ENCODE results near the gene WEE2.
"Not testable (repeated sequence)": the region's sequence is repeated elsewhere in the genome, so short reads cannot be mapped to it uniquely, and the experiment has no call there.

Gene WEE2

DNA sequence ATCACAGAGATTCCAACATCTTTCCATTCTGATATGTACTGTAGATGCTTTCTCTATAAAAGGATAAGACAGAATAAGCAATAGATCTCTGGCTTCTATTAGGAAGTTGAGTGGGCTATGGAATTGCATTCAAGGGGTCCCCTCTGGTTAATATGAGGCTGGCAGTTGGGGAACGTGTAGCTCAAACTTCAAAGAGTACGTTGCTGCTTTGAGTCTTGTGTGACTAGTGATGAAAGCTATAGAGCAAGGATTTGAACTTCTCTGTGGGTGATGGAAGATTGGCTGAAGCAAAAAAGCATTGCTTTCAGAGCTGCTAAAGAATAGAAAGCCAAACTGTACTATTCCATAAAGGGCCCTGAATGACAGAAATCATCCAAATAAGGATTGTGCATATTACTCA, 6.4 kb downstream of the WEE2 start:
- DNase-seq (ENCODE audit: low read depth, low spot score) = no peak

DNA sequence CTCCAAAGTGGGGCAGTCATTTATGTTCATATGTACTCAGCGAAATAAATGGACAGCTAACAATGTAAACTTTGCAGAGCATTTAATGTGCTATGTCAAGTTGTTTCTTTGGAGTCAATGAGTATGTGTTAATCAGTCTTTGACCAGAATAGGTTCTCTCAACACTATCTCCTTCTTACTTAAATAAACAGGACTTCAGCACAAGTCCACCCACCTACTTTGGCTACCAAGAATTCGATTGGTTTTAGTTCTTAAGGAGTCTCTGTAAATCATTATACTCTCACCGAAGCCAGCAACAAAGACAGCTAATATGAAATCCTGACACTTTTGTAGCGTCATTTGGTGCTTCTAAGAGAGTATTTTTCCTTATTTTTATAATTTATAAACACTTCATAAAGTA, 6.9 kb downstream of the WEE2 start:
- no peak for DNase-seq (ENCODE audit: low read depth, low spot score)

DNA sequence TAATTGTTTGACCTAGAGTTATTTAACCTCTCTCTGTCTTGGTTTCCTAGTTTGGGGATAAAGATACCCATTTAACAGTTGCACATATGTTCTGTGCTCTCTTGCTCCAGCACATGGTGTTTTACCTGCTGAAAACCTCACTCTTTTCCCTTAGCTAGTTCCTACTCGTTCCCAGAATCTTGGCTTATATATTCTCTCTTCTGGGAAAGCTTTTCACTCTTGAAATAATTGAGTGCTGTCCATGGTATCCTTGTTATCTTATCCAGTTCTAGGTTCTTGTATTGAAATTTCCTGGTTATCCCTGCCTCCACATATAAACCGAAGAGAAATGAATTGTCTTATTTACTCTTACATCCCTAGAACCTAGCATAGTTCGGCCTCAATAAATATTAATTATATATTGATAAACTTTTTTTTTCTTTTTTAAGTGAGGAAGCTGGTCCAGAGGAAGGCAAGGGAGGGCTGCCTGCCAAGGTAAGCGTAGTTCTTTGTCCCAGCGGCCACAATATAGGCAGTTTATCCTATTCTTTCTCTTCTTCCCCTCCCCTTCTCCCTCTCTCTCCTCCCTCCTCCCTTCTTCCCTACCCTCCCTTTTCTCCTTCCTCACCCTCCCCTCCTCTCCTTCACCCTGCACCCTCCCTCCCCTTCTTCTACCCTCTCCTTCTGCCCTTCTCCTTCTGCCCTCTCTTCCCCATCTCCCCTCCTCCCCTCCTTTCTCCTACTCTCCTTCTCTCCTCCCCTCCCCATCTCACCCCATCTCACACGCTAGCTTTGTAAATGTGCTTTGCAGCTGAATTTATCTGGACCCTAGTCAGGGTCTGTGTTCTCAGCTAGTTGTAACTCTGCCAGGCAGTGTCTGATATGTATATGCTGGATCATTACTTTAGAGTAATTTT, 7.9 kb downstream of the WEE2 start:
- DNase-seq (ENCODE audit: low read depth, low spot score) = no peak

DNA sequence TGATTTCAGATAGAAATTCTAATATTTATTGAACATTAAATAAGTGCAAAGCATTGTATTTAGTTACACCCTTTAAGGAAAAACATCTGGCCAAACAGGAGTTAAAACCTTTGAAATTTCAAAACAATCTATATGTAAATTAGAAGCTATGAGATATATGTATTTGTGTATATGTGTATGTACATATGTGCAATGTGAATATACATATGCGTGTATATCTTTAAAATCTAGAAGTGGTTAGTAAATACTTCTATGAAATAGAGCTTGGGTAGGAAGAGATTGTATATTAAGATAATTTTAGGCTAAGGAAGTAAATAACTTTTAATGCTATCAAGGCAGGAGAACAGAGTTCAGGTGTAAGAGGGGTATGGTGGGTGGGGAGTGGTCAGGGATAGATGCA, 9.3 kb downstream of the WEE2 start:
- no peak for DNase-seq (ENCODE audit: low read depth, low spot score)

DNA sequence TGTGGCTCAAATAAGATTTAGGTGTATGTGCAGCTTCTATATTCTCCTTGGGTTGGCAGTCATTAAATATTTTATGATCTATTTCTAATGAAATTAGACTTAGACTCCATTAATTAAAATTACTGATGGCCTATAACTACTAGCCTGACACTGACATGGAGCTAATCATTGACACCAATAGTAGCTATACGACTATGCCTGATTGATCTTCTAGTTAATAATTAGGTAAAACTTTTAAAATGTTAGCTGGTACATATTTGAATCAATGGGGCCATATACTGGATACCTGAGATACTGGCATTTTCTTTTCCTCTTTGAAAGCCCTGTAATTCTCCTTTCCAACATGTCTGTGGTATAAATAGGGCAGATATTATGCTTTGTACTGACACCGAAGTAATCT, 14.4 kb downstream of the WEE2 start:
- DNase-seq (ENCODE audit: low read depth, low spot score) = no peak

DNA sequence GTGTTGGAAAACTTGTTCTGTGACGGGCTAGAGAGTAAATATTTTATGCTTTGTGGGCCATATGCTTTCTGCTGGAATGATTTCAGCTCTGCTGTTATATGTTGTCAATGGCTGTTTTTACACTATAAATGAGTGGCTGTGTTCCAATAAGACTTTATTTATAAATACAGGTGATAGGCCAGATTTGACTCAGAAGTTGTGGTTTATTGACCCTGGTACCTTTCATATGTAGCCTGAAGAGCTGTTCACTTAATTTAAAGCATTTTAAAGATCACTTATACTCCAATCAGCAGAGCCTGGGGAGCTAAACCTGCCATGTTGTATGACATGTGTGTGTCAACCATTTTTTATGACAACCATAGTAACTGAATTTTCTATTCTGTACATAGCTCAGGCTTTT, 20.9 kb downstream of the WEE2 start:
- DNase-seq (ENCODE audit: low read depth, low spot score) = no peak

DNA sequence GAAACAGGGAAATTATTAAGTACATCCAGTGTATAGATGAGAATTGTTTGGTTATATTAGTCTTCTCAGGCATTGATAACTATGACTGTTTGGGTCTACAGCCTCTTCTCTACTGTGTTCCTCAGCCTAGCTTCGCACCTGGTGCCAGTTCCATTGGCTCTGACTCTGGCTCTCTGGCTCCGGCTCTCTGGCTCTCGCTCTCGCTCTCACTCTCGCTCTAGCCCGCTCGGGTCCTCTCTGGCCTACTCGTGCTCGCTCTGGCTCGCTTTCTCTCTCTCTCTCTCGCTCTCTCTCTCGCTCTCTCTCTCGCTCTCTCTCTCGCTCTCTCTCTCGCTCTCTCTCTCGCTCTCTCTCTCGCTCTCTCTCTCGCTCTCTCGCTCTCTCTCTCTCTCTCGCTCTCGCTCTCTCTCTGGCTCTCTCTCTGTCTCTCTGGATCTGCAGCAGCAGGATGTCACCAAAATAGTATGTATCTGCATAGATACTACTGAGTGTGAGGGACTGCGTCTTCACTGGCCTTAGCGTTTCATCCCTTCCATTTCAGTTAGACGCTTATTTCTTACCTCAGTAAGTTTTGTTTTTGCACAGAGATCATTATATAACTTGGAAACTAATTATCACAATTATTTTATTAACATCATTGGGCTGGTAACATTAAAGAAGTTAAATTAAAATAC, 23.5 kb downstream of the WEE2 start:
- DNase-seq (ENCODE audit: low read depth, low spot score) = no peak

DNA sequence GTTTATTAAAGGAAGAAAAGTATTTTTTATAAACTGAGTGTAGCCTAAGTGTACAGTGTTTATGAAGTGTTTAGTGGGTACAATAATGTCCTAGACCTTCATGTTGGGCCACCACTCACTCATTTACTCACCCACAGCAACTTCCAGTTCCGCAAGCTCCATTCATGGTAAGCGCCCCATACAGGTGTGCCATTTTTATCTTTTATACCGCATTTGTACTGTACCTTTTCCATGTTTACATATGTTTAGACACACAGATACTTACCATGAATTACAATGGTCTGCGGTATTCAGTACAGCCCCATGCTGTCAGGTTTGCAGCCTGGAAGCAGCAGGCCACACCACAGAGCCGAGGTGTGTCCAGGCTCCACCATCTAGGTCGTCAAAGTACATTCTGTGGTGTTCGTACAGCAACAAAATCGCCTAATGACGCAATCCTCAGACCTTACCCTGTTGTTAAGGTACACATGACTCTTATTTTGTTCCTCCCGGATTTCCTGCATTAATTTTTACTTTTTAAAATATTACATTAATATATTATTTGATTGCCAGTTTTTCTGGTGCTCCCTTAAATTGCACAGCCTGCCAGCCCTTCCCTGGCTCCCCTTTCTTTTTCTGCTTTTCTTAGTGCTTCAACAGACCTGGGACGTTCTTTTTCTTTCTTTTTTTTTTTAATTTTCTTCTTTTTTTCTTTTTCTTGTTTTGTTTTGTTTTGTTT, 29.1 kb downstream of the WEE2 start:
- DNase-seq (ENCODE audit: low read depth, low spot score) = no peak

DNA sequence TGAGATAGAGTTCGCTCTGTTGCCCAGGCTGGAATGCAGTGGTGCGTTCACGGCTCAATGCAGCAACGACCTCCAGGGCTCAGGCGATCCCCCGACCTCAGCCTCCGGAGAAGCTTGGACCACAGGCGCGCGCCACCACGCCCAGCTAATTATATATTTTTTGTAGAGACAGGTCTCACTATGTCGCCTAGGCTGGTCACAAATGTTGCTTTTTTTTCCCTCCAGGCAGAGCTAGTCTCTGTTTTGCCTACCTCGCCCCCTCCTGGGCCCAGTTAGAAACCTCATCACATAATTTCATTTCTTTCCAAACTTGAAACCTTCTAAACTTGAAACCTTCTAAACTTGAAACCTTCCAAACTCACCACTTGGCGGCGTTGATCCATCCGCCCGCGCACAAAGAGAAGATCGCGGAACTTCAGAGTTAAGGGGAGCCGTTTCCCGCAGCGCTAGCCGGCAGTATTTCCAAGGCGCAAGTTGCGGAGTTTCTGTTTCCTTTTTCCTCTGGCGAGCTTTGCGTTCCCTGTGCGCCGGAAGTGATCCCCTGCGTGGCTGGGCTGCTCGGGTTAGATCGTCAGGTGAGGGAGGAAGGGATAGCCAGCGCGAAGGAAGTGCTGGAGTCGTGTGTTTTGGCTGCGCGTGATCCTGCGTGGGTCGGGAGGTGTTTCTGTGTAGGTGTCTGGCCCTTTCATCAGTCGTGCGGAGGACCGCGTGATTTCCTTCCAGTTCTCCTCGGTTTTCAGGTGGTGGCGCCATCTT, 29.9 kb downstream of the WEE2 start, which contains the start of gene SSBP1:
SSBP1 (plus strand) TSS at position 523 of the 756 bp plus-strand sequence. CDS start 809 bp downstream, outside the sequence.
- peak; percentile 96 for DNase-seq (ENCODE audit: low read depth, low spot score)

DNA sequence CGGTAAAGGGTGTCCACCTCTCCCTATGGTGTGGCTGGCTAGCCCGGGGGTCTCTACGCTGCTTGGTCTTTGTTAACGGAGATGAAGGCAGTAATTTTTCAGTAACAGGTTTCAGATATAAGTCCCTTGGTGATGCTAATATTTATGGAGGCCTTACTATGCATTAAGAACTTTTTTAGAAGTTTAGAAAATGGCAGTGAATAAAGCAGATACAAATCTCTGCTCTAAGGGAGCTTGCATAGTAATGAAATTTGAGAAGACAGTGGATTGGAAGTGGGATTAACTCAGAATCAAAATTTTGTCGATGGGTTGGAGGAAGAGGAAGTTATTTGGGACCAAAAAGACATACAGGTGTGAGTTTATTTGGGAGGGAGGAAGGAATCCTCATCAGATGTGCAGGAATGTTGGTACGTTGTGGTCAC, 30.4 kb downstream of the WEE2 start:
- DNase-seq (ENCODE audit: low read depth, low spot score) = no peak

DNA sequence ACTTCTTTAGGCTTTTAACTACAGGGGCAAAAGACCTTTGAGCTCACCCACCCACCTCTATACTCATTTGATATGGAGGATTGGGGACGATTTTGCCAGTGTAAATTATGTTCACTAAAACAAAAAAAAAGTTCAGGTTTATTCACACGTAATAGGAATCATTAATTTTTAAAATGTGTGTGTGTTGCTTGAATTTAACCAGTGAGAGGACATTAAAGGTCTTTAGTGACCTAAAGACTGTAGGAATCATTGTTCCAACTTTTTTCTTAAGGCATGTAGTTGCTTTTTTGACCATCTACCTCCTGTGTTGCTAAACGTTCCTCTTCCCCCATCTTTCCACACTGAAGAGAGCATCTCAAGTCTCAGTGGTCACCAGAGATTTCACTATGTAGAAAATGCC, 31.1 kb downstream of the WEE2 start:
- DNase-seq (ENCODE audit: low read depth, low spot score) = no peak

DNA sequence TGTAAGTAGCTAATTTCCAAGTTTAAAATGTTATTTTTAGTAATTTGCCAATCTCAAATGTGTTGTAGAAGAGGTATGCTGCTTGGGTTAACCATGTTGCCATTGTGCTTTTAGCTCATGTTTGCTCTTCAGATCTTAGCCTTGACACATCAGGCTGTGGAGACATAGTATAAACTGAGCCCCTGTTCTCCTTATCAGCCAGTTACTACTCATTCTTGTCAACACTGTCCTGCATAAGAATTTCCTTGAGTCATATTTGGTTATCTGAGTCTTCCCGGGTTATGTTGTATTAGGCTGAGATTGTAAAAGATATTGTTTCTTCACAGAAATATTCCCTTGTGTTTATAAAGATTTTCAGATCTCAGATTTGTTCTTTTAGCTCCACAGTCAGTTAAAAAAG, 34.1 kb downstream of the WEE2 start:
- no peak for DNase-seq (ENCODE audit: low read depth, low spot score)

DNA sequence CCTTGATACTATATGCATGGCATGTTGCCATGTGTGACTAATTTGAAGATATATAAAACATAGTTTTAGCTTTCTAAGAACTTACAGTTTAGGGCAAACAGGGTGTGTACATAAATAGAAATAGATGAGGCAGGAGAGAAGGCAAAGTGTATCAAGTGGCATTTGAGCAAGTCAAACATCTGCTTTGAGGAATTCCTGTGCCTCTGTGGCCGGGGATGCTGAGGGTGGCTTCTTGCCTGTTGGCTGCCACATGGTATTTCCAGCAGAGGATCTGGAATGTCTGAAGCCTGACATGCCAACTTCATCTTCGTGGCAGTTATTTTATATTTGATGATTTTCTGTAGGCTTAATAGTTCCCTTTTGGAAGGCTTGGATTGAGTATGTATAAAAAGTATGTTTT, 36.0 kb downstream of the WEE2 start:
- no peak for DNase-seq (ENCODE audit: low read depth, low spot score)

DNA sequence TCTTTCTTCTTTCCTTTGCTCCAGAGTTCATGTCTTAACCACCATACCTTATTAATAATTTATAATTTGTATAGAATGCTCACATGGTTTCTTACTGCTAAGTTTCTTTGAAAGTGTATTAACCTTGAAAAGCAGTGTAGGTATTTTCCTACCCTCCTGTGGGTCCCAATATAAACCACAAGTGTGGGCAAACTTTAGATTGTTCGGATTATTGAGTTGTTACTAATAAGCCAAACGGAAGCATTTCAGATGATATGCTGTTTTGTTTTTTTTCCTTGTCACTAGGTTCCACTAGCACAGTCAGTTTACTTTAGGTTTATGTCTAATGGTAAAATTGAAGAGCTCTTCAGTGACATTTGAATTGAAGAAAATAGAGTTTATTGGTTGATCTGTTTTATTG, 40.2 kb downstream of the WEE2 start:
- no peak for DNase-seq (ENCODE audit: low read depth, low spot score)

DNA sequence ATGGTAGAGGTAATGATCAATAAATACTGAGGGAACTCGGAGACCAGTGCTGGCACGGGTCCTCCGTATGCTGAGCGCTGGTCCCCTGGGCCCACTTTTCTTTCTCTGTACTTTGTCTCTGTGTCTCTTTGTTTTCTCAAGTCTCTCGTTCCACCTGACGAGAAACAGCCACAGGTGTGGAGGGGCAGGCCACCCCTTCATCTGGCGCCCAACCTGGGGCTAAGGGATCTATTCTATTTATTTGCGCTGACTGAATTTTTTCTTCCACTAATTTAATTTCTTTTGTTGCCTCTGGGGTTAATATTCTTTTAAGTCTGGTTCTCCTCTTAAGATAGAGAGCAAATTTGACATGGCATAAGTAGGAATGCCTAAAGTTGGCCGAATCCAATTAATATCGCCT, 43.8 kb downstream of the WEE2 start:
- not testable (repeated sequence) for DNase-seq (ENCODE audit: low read depth, low spot score)

DNA sequence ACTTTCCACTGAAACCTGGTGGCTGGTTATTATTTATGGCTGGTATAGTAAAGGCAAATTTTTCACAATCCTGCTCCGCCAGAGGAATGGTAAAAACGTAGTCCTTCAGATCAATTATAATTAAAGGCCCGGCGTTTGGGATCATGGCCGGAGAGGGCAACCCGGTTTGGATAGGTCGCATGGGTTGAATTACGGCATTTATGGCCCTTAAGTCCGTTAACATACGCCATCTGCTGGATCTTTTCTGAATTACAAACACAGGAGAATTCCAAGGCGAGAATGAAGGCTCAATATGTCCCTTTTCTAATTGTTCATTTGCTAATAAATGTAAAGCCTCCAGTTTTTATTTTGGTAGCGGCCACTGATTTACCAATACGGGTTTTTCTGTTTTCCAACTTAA, 44.5 kb downstream of the WEE2 start:
- DNase-seq (ENCODE audit: low read depth, low spot score) = no peak

DNA sequence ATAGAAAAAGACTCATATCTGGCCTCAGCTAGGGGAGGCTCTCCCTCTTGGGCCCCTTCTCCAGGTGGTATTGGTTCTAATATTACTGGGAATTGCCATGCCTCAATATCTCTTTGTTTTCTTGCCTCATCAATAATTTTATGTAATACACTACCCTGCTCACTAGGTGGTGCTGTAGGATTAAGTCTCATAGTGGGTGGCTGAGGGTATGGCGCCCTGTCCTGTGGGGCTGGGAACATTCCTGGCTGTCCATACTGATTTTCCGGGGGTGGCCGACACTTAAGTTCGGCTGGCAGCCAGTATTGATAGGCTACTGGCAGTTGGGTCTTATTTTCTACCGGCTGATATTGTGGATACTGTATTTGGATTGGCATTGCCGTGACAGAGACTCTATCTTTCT, 46.8 kb downstream of the WEE2 start:
- DNase-seq (ENCODE audit: low read depth, low spot score) = peak; percentile 23

DNA sequence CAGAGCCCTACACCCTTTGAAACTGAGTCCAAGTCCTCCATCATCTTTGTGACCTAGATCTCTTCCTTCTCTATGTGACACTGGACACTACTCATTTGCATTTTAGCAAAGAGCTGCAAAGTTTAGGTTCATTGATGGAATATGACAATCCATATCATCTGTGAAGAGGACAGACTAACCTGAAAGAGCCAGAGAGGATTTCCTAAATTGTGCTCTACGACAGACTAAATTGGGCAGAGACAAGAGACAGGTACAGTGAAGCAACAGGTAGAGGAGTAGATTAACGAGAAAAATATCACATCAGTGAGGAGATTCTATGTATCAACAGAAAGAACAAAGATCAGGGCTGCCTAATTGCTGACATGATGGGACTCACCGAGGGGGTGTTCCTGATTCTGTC, 55.6 kb downstream of the WEE2 start, which contains the start of gene TAS2R3:
TAS2R3 (plus strand) TSS at position 301 of the 400 bp plus-strand sequence; CDS start at position 363, 62 bp downstream.
- DNase-seq (ENCODE audit: low read depth, low spot score) = no peak

DNA sequence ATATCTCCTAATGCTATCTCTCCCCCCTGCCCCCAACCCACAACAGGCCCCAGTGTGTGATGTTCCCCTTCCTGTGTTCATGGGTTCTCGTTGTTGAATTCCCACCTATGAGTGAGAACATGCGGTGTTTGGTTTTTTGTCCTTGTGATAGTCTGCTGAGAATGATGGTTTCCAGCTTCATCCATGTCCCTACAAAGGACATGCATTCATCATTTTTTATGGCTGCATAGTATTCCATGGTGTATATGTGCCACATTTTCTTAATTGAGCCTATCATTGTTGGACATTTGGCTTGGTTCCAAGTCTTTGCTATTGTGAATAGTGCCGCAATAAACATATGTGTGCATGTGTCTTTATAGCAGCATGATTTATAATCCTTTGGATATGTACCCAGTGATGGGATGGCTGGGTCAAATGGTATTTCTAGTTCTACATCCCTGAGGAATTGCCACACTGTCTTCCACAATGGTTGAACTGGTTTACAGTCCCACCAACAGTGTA, 62.0 kb downstream of the WEE2 start:
- not testable (repeated sequence) for DNase-seq (ENCODE audit: low read depth, low spot score)

DNA sequence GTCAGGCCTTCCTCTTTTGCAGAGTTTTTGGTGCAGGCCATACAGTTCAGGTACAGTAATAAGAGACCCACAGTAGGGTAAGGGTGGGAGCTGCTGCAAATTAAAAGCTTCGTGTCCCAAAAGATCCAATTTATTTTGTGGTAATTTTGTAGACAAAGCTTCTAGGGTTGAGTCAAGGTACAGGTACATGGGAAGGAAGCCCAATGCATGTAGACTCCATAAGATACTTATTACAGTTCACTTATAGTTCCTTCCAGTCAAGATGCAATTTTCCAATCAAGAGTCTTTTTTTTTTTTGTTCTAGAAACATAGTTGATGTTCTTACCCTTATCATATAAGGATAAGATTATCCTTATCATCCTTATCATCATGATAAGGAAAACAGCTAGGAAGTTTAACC, 68.2 kb downstream of the WEE2 start, which contains the start of gene TAS2R4:
TAS2R4 (plus strand) TSS at position 301 of the 400 bp plus-strand sequence. CDS start 1,815 bp downstream, outside the sequence.
- DNase-seq (ENCODE audit: low read depth, low spot score) = no peak

Measured in ELF-1 (cell line).